GM12892 (cell line): Measurements from ENCODE around the gene SPATA2.

Experiments
- POLR2A ChIP-seq: IDR thresholded peaks from 2 replicates; pipeline ENCODE4 v1.6.1; 2011; ENCODE audit warnings: low read depth, low read length, control low read depth
- TAF1 ChIP-seq: IDR thresholded peaks from 2 replicates; pipeline ENCODE4 v1.6.1; 2011; ENCODE audit warnings: low read depth, mild to moderate bottlenecking, control low read depth, low read length, borderline replicate concordance

DNA sequence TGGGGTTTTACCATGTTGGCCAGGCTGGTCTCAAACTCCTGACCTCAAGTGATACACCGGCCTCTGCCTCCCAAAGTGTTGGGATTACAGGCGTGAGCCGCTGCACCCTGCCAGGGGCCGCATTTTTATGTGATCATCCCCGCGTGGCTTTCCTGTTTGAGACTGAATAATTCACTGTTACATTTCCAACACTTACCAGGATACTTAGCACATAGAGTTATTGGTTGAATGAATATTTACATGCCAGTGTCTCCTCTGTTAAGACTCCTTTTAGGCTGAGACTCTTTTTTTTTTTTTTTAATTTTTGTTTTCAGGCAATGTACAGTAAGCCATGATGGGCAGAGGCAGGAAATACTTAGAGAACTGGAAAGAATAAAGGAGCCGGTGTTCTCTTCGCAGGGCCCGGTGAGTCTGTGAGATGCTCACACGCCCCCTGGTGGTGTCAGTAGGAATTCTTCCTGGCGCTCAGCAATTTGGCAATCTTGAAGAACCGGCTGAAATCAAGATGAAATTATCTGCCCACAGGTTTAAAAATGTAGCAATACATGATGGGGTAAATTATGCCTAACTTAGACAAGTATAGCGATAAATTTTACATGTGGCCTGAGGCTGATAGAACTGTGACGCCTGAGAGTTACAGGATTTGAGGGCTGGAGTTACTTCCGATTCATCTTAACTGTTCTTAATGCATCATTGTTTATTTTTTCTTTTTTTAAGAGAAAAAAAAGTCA, 13.2 kb upstream of the SPATA2 start:
- TF ChIP-seq POLR2A: no peak
- TF ChIP-seq TAF1: no peak
